Thyroid gland (tissue), 4 donors: ENCODE results near the gene HIVEP3.

Source experiments
- CTCF ChIP-seq, 6 experiments: fragments of 200-600 bp in 3 of 6; fragments of 450-650 bp in 3 of 6; sonication (generic) in 3 of 6; IDR thresholded peaks; one replicate each; pipeline ENCODE4 v1.5.1; 2016 to 2019; ENCODE audit warnings: antibody characterized with exemption in 6 of 6, mild to moderate bottlenecking in 2 of 6, inconsistent platforms in 1 of 6, moderate library complexity in 1 of 6
- POLR2A ChIP-seq, 2 donors: fragments of 450-650 bp; IDR thresholded peaks; one replicate each; pipeline ENCODE4 v1.6.1; 2017; ENCODE audit warnings: antibody characterized with exemption in 2 of 2, mild to moderate bottlenecking in 2 of 2, moderate library complexity in 1 of 2

- TF ChIP-seq CTCF (IDR thresholded peaks at IDR 0.05) (no peak), POLR2A (IDR thresholded peaks at IDR 0.05) (no peak)
Measured at GRCh38 chr1:41666981-41667631, 251.6 kb downstream of the HIVEP3 start.
